ENCODE results near the gene NSD1.

NSD1 gene

DNA sequence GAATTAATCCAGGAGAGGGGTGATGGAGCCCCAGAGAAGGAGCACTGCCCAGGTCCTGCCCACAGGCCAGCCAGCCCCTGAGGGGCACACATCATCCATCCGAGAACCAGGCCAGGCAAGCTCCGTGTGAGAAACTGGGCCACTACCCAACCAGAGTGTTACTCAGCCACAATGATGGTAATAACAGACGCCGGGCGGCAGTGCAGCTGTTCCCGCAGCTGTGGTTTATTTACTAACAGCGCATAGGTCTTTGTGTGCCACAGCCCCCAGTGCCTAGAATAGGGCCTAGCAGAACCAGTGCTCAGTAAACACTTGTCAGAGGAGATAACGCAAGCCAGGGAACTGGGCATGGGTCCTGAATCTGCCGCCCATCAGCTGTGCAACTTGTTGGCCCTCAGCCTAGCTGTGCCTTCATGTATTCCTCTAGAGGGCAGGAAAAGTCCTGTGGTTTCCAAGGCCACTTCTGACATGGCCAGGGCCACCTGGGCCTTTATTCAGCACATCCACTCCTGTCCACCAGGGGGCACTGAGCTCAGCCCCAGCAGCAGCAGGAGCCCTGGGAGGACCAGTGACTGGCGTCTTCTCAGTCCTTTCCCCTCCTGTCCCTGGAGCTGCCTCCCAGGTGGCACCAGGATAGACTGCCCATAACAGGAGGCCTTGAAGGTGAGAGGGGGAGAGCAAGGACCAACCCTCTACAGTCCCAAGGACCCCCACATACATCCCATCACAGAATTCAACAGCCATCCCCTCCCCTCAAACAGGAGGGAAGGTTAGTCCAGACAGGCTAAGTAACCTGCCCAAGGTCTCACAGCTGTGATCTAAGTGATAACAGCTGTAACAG, 176.0 kb downstream of the NSD1 start:
- no peaks in the 10 kb centered on the region for H3K27me3 ChIP-seq
- TF ChIP-seq, protein P1, sequence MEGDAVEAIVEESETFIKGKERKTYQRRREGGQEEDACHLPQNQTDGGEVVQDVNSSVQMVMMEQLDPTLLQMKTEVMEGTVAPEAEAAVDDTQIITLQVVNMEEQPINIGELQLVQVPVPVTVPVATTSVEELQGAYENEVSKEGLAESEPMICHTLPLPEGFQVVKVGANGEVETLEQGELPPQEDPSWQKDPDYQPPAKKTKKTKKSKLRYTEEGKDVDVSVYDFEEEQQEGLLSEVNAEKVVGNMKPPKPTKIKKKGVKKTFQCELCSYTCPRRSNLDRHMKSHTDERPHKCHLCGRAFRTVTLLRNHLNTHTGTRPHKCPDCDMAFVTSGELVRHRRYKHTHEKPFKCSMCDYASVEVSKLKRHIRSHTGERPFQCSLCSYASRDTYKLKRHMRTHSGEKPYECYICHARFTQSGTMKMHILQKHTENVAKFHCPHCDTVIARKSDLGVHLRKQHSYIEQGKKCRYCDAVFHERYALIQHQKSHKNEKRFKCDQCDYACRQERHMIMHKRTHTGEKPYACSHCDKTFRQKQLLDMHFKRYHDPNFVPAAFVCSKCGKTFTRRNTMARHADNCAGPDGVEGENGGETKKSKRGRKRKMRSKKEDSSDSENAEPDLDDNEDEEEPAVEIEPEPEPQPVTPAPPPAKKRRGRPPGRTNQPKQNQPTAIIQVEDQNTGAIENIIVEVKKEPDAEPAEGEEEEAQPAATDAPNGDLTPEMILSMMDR (IDR thresholded peaks at IDR 0.05; ENCODE audit: low read depth, low read length), result peak; percentile 95
- peaks cover 31% of the 10 kb centered on the region for H3K36me3 ChIP-seq
- H3K9me3 ChIP-seq, result no peaks in the 10 kb centered on the region
- DNase-seq, result peak; percentile 80
- peaks cover 6% of the 10 kb centered on the region; the same call in 1 of the 2 replicates for H3K4me1 ChIP-seq
- H3K4me3 ChIP-seq (ENCODE audit: low read depth, low read length), result peak overlapping the region; percentile 78

DNA sequence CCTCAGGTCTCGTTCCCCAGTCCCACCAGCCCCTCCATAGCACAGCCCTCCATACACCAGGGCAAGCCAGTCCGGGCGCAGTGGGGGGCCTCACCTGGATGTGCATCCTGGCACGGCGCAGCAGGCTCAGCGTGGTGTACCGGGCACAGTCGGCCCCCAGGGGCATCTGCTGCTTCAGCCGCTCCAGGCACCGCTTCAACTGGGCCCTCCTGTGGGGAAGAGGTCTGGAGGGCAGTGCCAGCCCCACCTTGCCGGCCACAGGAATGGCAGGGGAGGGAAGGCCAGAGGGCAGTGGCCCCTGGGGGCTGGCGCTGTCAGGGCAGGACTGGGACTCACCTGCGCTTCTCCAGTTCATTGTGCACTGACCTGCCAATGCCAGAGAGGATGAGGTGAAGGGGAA, 176.8 kb downstream of the NSD1 start:
- TF ChIP-seq, protein P1 (IDR thresholded peaks at IDR 0.05; ENCODE audit: low read depth, low read length), result no peak
- Histone ChIP-seq H3K9me3 (no peaks in the 10 kb centered on the region), H3K36me3 (peaks cover 25% of the 10 kb centered on the region), H3K4me3 (ENCODE audit: low read depth, low read length) (peak overlapping the region; percentile 78), H3K4me1 (peaks cover 6% of the 10 kb centered on the region; the same call in 1 of the 2 replicates), H3K27me3 (no peaks in the 10 kb centered on the region)
- DNase-seq, result no peak

DNA sequence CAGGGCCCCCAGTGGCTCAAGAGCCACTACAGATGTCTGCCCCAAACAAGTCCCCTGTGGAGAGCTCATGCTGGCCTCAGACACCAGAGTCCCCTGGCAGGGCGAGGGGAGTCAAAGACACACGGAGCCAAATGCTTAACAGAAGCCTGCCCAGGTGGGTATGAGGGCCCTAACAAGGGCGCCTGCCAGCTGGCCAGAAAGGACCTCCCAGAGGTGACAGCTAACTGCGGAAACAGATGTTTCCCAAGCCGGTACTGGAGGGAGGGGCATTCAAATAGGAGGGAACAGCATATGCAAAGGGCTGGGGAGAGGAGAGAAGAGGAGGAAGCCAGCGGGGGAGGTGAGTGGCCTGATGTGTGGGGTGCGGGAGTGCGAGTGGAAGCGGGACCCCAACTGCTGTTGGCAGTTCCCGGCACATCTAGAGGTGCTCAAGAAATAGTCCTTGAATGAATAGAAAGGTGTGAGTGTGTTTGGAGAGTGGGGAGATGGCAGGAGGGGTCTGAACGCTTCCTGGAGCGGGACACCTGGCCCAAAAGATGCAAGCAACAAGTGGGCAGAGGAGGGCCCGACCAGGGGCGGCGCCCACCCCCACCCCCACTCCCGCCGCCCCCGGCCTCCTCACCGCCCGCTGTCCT, 177.3 kb downstream of the NSD1 start:
- Histone ChIP-seq H3K9me3 (no peaks in the 10 kb centered on the region), H3K36me3 (peaks cover 20% of the 10 kb centered on the region), H3K27me3 (no peaks in the 10 kb centered on the region), H3K4me3 (ENCODE audit: low read depth, low read length) (peak overlapping the region; percentile 78), H3K4me1 (peaks cover 6% of the 10 kb centered on the region; the same call in 1 of the 2 replicates)
- no peak for DNase-seq
- TF ChIP-seq, protein P1 (IDR thresholded peaks at IDR 0.05; ENCODE audit: low read depth, low read length), result no peak

DNA sequence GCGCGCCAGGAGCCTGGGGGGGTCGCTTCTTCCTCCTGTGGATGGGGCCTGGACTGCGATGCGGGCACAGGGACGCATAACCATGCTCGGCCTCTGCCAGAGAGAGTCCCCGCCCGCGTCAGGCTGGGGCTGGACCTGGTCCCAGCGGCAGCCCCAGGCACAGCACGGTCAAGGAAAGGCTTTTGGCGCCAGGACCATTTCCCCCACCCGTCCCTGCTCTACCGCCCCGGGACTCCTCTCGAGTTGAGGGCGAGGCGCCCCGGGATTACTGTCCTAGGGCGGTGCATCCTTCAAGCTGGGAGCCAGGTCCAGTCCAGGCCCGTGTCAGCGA, 177.8 kb downstream of the NSD1 start:
- H3K9me3 ChIP-seq, result no peaks in the 10 kb centered on the region

DNA sequence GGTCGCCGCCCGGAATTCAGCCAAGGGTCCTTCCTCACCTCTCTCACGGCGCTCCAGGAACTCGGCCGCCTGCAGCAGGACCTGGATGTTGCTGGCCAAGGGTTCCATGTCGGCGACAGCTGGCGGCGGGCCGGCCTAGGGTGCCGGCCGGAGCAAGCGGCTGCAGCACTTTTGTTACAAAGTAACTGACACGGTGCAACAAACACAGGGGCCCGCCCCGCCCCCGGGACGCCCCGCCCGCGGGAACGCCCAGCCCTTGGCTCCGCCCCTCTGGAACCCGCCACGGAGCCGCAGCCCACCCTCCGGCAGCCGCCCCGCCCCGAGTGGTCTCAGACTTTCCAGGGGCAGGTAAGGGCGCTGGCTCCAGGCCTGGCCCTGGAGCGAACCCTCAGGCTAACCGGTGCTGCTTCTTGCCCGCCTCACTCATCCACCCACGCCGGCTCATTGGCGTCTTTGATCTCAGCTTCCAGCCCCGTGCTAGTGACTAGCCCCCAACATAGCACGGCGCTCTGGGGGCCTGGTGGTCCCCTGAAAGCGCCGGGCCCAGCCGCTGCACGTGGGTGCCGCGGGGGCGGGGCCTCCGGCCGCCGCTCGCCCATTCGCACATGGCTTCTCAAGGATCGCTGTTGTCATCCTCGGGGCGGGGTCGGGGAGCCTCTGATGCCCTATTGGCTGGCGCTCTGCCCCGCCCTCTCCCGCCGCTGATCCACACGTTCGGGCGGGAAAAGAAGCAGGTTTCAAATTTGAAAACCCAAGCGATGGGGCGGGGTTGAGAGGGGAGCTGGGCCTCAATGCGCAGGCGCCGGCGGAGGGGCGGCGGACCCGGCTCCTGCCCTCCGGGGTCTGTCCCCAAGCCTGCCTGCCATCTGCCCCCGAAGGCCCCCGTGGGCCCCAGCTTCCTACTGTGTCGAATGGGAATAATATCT, 178.4 kb downstream of the NSD1 start, which contains the start of gene MXD3:
Gene MXD3, minus strand, starts transcription at position 176 of the 926 bp plus-strand sequence. Its CDS starts 68 bp downstream, at position 108.
- H3K4me3 ChIP-seq (ENCODE audit: low read depth, low read length), result peak within 1 kb of the TSS; percentile 78

More for the DNA sequence above, 177.8 kb downstream of the NSD1 start:
- Histone ChIP-seq H3K36me3 (peaks cover 15% of the 10 kb centered on the region), H3K27me3 (no peaks in the 10 kb centered on the region), H3K4me3 (ENCODE audit: low read depth, low read length) (peak overlapping the region; percentile 78), H3K4me1 (peaks cover 6% of the 10 kb centered on the region; the same call in 1 of the 2 replicates)
- peak; percentile 54 for DNase-seq
- TF ChIP-seq, protein P1 (IDR thresholded peaks at IDR 0.05; ENCODE audit: low read depth, low read length), result no peak

More for the DNA sequence above, 178.4 kb downstream of the NSD1 start, which contains the start of gene MXD3:
- Histone ChIP-seq H3K9me3 (no peaks in the 10 kb centered on the region), H3K36me3 (peaks cover 11% of the 10 kb centered on the region), H3K27me3 (no peaks in the 10 kb centered on the region), H3K4me1 (peaks cover 6% of the 10 kb centered on the region; the same call in 1 of the 2 replicates)
- DNase-seq, result peak; percentile 100
- TF ChIP-seq, protein P1 (IDR thresholded peaks at IDR 0.05; ENCODE audit: low read depth, low read length), result no peak

Measured in BE2C (cell line).